ENCODE data around the gene XRCC3. TPM values are rescaled to one million over a fixed set of nuclear protein-coding genes. Genes with fewer than 3 reads are reported as not detected.

XRCC3 gene
- polyA plus RNA-seq, 3 donors = 0.66 to 8.1 (median 2.0) TPM

DNA sequence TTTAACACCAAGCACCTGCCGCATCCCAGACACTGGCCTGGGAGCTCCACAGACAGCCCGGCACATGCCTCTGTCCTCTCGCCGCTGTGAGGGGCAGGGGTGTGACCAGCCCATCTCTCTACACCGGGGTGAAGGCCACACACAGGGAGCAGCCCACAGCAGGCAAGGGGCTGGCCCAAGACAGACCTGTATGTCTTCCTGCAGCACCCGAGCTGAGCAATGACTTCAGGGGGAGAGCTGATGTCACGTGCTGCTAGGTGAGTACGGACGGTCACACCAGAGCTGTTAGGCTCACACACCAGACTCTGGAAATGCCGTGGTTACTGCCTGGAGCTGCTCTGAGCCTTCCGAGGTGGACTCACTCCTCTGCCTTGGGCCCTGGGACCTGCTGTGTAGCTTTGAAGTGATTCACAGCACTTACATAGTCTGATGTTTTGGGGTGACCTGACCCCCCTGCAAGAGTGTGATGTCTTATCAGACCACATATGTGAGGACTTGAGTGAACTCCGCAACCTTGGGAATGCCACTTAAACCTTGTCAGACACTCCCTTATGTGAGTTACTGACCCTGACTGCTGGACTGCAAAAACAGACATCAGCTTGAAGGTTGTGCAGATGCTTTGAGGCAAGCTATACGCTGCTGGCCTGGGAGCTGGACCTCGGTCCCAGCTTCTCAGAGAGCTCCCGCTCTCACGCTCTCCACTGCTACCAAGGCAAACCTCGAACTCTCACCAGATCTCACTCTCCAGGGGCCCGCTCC, 1.8 kb downstream of the XRCC3 start:
- Histone ChIP-seq H4K20me1 (ENCODE audit: insufficient read depth, low read length) (peaks cover 27% of the 10 kb centered on the region), H3K4me2 (replicated peaks; ENCODE audit: extremely low read depth, low read length, poor library complexity, severe bottlenecking) (no peak overlapping the region), H3K36me3 (replicated peaks in 1 of 2; ENCODE audit: control insufficient read depth in 1 of 2, insufficient read depth in 2 of 2, low read length in 2 of 2) (peaks cover 2 to 9% of the 10 kb centered on the region in 2 donors), H3K4me3 (replicated peaks in 1 of 3; ENCODE audit: low read depth in 2 of 3, low read length in 3 of 3) (no peak overlapping the region), H3K4me1 (ENCODE audit: control insufficient read depth in 1 of 2, insufficient read depth in 2 of 2, low read length in 2 of 2) (peaks cover 16 to 26% of the 10 kb centered on the region in 2 donors), H3K27me3 (ENCODE audit: control insufficient read depth in 2 of 2, insufficient read depth in 2 of 2, low read length in 2 of 2) (no peaks in the 10 kb centered on the region), H3K27ac (ENCODE audit: low read depth in 1 of 2, low read length in 2 of 2) (no peak overlapping the region), H3K9ac (ENCODE audit: insufficient read depth, low read length, poor library complexity, severe bottlenecking) (no peak overlapping the region), H3K9me3 (replicated peaks in 1 of 2; ENCODE audit: control insufficient read depth in 1 of 2, insufficient read depth in 1 of 2, low read length in 2 of 2) (no peaks in the 10 kb centered on the region), H3K79me2 (ENCODE audit: insufficient read depth, low read length) (peaks cover 40% of the 10 kb centered on the region), H2AFZ (ENCODE audit: insufficient read depth, low read depth, low read length, poor library complexity, severe bottlenecking) (no peak overlapping the region)
- H3K36me3 Mint-ChIP-seq = peaks cover 16 to 24% of the 10 kb centered on the region in 2 donors
- H3K4me1 Mint-ChIP-seq = peaks cover 29% of the 10 kb centered on the region
- no peak overlapping the region for H3K4me3 Mint-ChIP-seq
- no peak overlapping the region for H3K27ac Mint-ChIP-seq
- peaks cover 0 to 2% (median 0%) of the 10 kb centered on the region in 3 donors for H3K27me3 Mint-ChIP-seq (ENCODE audit: low read depth in 3 of 3)
- intact Hi-C loops (cut with micrococcal nuclease) = no loop called here
- WGBS (ENCODE audit: insufficient coverage) = 93% methylated on average over 18 of the region's 18 CpGs
- TF ChIP-seq, protein P1, sequence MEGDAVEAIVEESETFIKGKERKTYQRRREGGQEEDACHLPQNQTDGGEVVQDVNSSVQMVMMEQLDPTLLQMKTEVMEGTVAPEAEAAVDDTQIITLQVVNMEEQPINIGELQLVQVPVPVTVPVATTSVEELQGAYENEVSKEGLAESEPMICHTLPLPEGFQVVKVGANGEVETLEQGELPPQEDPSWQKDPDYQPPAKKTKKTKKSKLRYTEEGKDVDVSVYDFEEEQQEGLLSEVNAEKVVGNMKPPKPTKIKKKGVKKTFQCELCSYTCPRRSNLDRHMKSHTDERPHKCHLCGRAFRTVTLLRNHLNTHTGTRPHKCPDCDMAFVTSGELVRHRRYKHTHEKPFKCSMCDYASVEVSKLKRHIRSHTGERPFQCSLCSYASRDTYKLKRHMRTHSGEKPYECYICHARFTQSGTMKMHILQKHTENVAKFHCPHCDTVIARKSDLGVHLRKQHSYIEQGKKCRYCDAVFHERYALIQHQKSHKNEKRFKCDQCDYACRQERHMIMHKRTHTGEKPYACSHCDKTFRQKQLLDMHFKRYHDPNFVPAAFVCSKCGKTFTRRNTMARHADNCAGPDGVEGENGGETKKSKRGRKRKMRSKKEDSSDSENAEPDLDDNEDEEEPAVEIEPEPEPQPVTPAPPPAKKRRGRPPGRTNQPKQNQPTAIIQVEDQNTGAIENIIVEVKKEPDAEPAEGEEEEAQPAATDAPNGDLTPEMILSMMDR (IDR thresholded peaks at IDR 0.05) = no peak
- no peak for DNase-seq
- no peaks in the 10 kb centered on the region for H3K9me3 Mint-ChIP-seq

DNA sequence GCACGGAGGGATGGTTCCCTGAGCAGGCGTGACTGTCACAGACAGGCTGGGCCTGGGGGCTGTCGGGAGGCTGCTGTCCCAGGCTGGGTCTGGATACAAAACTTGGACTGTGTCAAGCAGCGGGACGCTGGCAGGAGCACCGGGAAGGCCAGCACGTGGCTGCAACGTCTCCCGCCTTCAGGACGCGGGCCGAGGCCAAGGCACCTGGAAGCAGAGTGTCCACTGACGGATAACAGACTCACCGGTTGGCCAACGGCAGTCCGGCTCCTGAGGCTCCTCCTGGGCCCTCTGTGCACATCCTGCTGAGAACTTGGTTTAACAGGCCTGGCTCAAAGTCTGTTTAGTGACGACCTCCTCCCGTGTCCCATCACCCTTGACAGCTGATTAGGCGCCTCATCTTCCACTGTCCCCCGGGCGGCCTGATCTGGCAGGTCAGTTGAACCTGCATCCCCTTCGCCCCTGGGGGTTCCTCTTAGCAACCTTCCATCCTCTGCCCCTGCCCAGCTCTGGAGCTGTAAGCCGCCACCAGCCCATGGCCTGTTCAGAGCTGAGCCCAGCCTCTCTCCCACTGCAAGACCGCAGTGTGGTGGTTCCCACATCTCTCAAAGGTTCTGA, 2.5 kb downstream of the XRCC3 start:
- intact Hi-C loops (cut with micrococcal nuclease) = no loop called here
- no peak for DNase-seq

More for the DNA sequence above, 2.5 kb downstream of the XRCC3 start:
- H3K4me1 ChIP-seq (ENCODE audit: control insufficient read depth in 1 of 2, insufficient read depth in 2 of 2, low read length in 2 of 2) = peaks cover 16 to 26% of the 10 kb centered on the region in 2 donors
- H3K4me2 ChIP-seq (replicated peaks; ENCODE audit: extremely low read depth, low read length, poor library complexity, severe bottlenecking) = no peak overlapping the region
- peaks cover 8 to 17% of the 10 kb centered on the region in 2 donors for H3K36me3 ChIP-seq (replicated peaks in 1 of 2; ENCODE audit: control insufficient read depth in 1 of 2, insufficient read depth in 2 of 2, low read length in 2 of 2)
- peaks cover 0 to 2% (median 0%) of the 10 kb centered on the region in 3 donors for H3K27me3 Mint-ChIP-seq (ENCODE audit: low read depth in 3 of 3)
- peaks cover 32% of the 10 kb centered on the region for H3K79me2 ChIP-seq (ENCODE audit: insufficient read depth, low read length)
- no peak overlapping the region for H3K4me3 Mint-ChIP-seq
- TF ChIP-seq, protein P1 (IDR thresholded peaks at IDR 0.05) = no peak
- WGBS (ENCODE audit: insufficient coverage) = 95% methylated on average over 24 of the region's 24 CpGs
- peaks cover 20% of the 10 kb centered on the region for H4K20me1 ChIP-seq (ENCODE audit: insufficient read depth, low read length)
- peak overlapping the region in 1 of 7 donors; percentile 15 for H3K27ac Mint-ChIP-seq
- H3K4me3 ChIP-seq (replicated peaks in 1 of 3; ENCODE audit: low read depth in 2 of 3, low read length in 3 of 3) = no peak overlapping the region
- no peaks in the 10 kb centered on the region for H3K9me3 Mint-ChIP-seq
- no peaks in the 10 kb centered on the region for H3K9me3 ChIP-seq (replicated peaks in 1 of 2; ENCODE audit: control insufficient read depth in 1 of 2, insufficient read depth in 1 of 2, low read length in 2 of 2)
- no peak overlapping the region for H2AFZ ChIP-seq (ENCODE audit: insufficient read depth, low read depth, low read length, poor library complexity, severe bottlenecking)
- no peak overlapping the region for H3K27ac ChIP-seq (ENCODE audit: low read depth in 1 of 2, low read length in 2 of 2)
- no peak overlapping the region for H3K9ac ChIP-seq (ENCODE audit: insufficient read depth, low read length, poor library complexity, severe bottlenecking)
- H3K4me1 Mint-ChIP-seq = peaks cover 29% of the 10 kb centered on the region
- peaks cover 18 to 20% of the 10 kb centered on the region in 2 donors for H3K36me3 Mint-ChIP-seq
- H3K27me3 ChIP-seq (ENCODE audit: control insufficient read depth in 2 of 2, insufficient read depth in 2 of 2, low read length in 2 of 2) = no peaks in the 10 kb centered on the region
